HG02840 (cell line): ENCODE data around the gene TCF25.
"Not testable (repeated sequence)": the region's sequence is repeated elsewhere in the genome, so short reads cannot be mapped to it uniquely, and the experiment has no call there.

Experiments
- ATAC-seq: cut with Tn5 transposase; IDR thresholded peaks from one replicate; pipeline ENCODE4 v1.9.1; 2021; ENCODE audit warnings: mild to moderate bottlenecking, moderate library complexity, moderate number of reproducible peaks; ENCODE audit not compliant: unreplicated experiment, low FRiP score

The TCF25 gene, protein sequence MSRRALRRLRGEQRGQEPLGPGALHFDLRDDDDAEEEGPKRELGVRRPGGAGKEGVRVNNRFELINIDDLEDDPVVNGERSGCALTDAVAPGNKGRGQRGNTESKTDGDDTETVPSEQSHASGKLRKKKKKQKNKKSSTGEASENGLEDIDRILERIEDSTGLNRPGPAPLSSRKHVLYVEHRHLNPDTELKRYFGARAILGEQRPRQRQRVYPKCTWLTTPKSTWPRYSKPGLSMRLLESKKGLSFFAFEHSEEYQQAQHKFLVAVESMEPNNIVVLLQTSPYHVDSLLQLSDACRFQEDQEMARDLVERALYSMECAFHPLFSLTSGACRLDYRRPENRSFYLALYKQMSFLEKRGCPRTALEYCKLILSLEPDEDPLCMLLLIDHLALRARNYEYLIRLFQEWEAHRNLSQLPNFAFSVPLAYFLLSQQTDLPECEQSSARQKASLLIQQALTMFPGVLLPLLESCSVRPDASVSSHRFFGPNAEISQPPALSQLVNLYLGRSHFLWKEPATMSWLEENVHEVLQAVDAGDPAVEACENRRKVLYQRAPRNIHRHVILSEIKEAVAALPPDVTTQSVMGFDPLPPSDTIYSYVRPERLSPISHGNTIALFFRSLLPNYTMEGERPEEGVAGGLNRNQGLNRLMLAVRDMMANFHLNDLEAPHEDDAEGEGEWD

DNA sequence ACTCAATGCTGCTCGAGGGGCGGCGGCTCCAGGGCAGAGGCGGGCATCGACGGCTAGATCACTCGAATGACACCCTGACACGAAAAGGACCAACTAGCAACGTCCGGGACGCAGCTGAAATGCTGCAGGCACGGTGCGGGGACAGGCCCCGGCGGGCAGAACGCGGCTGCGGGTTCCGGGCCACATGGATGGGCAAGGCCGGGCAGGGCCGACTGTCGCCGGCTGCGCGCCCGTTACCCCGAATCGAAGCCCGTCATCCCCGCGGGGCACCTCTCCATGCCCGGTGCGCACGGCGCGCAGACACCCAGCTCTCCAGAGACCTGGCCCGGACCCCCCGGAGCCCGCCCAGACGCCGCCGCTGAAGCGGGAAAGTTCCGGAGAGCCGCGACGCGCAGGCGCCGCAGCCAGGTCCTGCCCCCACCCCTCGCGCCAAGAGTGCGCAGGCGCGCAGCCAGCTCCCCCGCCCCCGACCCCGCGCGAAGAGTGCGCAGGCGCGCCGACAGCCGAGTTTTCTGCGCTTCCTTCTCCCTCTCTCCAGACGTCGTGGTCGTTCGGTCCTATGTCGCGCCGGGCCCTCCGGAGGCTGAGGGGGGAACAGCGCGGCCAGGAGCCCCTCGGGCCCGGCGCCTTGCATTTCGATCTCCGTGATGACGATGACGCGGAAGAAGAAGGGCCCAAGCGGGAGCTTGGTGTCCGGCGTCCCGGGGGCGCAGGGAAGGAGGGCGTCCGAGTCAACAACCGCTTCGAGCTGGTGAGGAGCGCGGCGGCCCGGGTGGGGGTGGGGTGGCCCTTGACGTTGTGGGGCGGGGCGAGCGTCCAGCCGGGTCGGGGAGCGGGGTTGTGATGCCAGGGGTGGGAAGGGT is at the start of gene TCF25:
Gene TCF25, plus strand, starts transcription at position 484 of the 863 bp plus-strand sequence. Its CDS starts 76 bp downstream, at position 560.
- ATAC-seq: peak; percentile 48

- not testable (repeated sequence) for ATAC-seq
Measured at GRCh38 chr16:89823824-89824148, 49.6 kb upstream of the TCF25 start.

DNA sequence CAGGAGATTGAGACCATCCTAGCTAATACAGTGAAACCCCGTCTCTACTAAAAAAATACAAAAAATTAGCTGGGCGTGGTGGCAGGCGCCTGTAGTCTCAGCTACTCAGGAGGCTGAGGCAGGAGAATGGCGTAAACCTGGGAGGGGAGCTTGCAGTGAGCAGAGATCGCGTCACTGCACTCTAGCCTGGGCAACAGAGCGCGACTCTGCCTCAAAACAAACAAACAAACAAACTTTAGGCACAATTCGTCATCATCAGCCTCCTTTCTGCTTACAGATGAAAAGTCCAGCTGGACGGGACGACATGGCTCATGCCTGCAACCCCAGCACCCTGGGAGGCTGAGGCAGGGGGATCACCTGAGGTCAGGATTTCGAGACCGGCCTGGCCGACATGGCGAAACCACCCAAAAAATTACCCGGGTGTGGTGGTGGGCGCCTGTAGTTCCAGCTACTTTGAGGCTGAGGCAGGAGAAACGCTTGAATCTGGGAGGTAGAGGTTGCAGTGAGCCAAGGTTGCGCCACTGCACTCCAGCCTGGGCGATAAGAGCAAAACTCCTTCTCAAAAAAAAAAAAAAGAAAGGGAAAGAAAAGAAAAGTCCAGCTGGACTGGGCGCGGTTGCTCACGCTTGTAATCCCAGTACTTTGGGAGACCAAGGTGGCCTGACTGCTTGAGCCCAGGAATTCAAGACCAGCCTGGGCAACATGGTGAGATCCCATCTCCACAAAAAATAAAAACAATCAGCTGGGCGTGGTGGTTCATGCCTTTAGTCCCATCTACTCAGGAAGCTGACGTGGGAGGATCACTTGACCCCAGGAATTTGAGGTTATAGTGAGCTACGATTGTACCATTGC is 46.6 kb upstream of the TCF25 start:
- no peak for ATAC-seq

- no peak for ATAC-seq
Measured at GRCh38 chr16:89827383-89828198, 45.8 kb upstream of the TCF25 start.

DNA sequence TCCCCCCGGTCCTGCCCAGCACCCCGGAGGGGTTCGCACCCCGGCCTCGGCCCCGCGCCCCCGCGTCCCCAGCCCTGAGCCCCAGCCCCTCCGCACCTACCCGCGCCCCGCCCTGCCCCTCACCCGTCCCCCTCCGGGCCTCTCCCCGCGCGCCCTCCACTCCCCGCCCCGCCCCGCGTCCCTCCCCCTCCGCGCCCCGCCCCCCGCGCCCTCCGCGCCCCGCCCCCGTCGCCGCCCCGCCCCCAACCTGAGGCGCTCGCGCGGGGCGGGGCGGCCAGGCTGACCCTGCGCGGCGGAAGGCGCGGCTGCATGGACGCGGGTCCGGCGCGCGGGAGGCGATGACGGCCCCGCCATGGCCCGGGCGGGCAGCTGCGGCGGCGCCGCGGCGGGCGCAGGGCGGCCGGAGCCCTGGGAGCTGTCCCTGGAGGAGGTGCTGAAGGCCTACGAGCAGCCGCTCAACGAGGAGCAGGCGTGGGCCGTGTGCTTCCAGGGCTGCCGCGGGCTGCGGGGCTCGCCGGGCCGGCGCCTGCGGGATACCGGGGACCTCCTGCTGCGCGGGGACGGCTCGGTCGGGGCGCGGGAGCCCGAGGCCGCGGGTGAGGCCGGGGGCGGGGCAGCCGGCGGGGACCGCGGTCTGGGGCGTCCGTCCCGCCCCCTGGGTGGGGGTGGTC is 45.1 kb upstream of the TCF25 start, which contains the start of gene SPIRE2:
Gene SPIRE2, plus strand, starts transcription at position 277 of the 671 bp plus-strand sequence. Its CDS starts 76 bp downstream, at position 353.
- ATAC-seq: no peak

DNA sequence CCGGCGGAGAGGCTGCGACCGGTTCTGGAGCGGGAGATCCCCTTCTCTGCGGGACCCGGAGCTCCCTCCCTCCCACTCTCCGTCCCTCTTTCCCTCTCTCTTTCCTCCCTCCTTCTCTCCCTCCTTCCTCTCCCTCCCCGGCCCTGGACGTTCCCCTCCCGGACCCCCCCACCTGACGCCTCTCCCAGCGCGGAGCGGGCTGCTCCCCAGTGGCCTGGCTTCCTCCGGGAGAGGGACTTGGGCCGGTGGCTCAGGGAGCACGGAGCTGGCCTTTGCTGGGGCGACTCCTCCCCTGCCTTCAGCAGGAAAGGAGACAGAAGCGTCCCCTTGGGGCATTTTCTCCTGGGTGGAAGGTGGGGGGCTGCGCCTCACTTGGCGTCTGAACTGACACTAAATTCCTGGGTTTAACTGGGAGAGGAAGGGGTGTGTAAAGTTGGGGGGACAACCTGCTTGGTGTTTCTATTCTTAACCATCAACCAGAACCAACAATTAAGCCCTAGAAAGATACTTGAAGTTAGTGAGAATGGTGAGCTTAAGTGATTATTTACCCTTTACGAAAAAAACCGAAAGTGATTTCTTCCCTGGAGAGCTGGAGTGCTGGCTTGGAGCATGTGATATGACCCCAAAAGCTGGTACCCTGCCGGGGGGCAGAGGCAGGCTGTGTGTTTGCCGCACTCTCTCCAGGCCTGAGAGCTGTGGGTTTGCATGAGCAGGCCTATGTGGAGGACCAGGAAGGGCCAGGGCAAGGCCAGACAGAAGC is 44.3 kb upstream of the TCF25 start:
- ATAC-seq: no peak

GRCh38 chr16:89829630-89830437 is 43.6 kb upstream of the TCF25 start:
- ATAC-seq: no peak

GRCh38 chr16:89831810-89832328 is 41.5 kb upstream of the TCF25 start:
- no peak for ATAC-seq

GRCh38 chr16:89833664-89834363 is 39.6 kb upstream of the TCF25 start:
- not testable (repeated sequence) for ATAC-seq

DNA sequence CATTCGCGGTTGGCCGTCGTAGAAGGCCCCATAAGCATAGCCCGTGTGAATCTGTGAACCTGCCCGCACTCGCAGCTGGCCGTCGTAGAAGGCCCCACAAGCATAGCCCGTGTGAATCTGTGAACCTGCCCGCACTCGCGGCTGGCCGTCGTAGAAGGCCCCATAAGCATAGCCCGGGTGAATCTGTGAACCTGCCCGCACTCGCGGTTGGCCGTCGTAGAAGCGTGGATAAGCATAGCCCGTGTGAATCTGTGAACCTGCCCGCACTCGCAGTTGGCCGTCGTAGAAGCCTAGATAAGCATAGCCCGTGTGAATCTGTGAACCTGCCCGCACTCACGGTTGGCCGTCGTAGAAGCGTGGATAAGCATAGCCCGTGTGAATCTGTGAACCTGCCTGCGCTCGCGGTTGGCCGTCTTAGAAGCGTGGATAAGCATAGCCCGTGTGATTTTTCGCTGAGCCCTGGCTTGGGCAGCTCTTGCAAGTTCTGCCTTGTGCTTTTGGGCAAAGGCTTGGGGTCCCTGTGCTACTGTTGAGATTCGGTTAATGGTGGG is 38.5 kb upstream of the TCF25 start:
- not testable (repeated sequence) for ATAC-seq

DNA sequence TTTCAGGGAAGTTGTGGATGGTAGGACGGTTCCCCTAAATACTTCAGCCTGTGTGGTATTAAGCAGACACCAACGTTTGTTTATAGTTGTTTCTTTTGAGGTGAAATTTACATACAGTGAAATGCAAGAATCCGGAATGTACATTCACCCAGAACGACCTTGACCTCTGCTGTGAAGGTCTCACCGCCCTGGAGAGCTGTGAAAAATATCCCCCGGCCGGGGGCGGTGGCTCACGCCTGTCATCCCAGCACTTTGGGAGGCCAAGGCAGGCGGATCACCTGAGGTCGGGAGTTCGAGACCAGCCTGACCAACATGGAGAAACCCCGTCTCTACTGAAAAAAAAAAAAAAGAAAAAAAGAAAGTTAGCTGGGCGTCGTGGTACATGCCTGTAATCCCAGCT is 36.9 kb upstream of the TCF25 start:
- ATAC-seq: not testable (repeated sequence)

GRCh38 chr16:89837014-89837546 is 36.3 kb upstream of the TCF25 start:
- no peak for ATAC-seq

GRCh38 chr16:89841275-89841674 is 32.1 kb upstream of the TCF25 start:
- ATAC-seq: no peak

- ATAC-seq: no peak
Measured at GRCh38 chr16:89842471-89843408, 30.7 kb upstream of the TCF25 start.
